PC-3 (cell line): Measurements from ENCODE around the gene PRSS23.

Experiments used
- CTCF ChIP-seq: fragments of 300-600 bp; sonication (generic); conservative IDR thresholded peaks from 2 replicates; pipeline ENCODE4 v1.5.1; 2017; ENCODE audit warnings: antibody characterized with exemption, low read depth, mild to moderate bottlenecking, low read length
- EZH2 ChIP-seq: fragments of 300-600 bp; sonication (generic); IDR thresholded peaks from one replicate; pipeline ENCODE4 v1.6.1; 2017; ENCODE audit warnings: antibody characterized with exemption, mild to moderate bottlenecking, low read length; ENCODE audit not compliant: unreplicated experiment

- no peak for TF ChIP-seq EZH2
- no peak for TF ChIP-seq CTCF
These were observed 49.3 kb downstream of the PRSS23 start for GRCh38 chr11:86849679-86850078.
